Skin epidermis (tissue), 12 donors: Measurements from ENCODE around the gene RPS6KA2.

ENCODE experiments used
- H3K27ac ChIP-seq, 21 experiments: fragments of 200-600 bp; sonication (generic) in 11 of 21; one replicate each; pipeline ENCODE4 v1.5.0; 2020; ENCODE audit warnings: mild to moderate bottlenecking in 3 of 21, inconsistent platforms in 2 of 21, moderate library complexity in 2 of 21
- H3K4me3 ChIP-seq, 7 experiments: fragments of 200-600 bp; sonication (generic) in 2 of 7; one replicate each; pipeline ENCODE4 v1.5.0; 2020; ENCODE audit warnings: inconsistent platforms in 2 of 7, mild to moderate bottlenecking in 2 of 7, moderate library complexity in 1 of 7

Gene RPS6KA2

DNA sequence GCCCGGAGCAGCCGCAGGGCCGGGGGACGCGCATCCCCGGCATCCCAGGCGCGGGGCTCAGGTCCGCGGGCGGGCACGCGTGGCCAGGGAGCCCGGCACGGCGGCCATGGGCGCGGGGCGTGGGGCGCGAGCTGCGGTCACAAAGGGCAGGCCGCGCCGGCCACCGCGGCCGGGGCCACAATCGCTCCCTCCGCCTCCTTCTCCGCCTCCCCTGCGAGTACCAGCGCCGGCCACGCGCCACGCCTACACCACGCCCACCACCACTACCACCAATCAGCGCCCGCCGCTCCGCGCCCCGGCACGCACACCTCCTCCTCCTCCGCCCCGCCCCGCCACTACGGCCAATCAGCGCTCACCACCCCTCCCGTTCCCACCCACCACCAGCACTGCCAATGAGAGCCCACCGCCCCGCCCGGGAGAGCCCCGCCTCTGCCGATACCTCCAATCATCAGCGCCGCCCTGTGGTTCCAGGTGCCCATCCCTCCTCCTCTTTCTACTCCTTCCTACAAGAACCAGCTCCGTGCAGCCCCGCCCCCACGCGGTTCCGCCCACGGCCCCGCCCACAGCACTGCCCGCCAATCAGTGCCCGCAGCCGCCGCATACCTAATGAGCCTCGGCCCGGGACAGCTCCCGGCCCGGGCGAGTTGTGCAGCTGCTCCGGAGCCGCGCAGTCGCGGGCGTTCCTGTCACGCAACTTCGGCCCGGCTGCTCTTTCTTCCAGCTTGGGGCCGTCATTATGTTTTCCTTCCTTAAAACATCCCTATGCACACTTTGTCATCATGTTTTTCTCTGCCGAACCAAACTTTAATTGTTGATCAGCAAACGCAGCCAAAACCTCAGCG, at the start of gene RPS6KA2:
RPS6KA2 (minus strand) TSS at position 219 of the 842 bp plus-strand sequence. CDS start 232 bp downstream, outside the sequence.
- Histone ChIP-seq H3K4me3 (peak within 1 kb of the TSS; percentile 65 to 90 (median 85)), H3K27ac (peak within 1 kb of the TSS; percentile 31 to 96 (median 83))

DNA sequence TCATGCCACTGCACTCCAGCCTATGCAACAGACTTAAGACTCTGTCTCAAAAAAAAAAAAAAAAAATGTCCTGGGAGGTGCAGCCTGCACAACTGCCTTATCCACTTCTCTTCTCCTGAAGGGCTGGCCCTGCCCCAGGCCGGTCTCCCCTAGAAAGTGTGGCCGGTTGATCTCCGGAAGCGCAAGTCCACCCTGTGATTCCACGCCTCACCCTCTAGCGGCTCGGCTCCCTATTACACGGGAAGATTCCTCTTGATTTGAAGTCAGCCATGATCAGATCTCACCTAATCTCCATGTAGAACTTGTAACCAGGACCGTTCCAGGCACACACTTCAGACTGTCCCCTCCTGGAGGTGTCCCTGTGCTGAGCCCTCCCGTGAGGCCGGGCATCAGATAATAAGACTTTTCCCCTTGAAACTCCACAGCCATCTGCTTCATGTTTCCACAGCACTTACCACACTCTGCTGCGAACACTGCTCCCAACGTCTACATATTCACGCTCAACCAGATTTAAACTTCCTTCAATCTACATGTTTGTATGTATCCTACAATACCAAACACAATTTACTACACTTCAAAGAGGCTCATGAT, 49.3 kb upstream of the RPS6KA2 start:
- no peak overlapping the region for H3K4me3 ChIP-seq
- H3K27ac ChIP-seq: no peak overlapping the region

DNA sequence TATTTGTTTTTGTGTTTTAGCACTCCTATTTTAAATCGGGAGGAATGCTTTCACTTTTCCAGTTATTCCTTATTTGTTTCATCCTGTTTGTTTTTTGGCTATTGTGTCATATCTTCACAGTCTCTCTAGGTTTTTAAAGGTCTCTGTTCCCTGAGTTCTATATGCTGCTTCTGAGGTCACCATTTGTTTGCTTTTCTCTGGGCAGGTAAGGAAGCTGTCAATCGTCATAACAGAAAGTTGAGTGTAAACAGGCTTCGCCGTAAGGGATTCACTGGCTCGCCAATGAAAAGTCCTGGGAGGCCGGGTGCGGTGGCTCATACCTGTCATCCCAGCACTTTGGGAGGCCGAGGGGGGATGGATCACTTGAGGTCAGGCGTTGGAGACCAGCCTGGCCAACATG, 48.7 kb upstream of the RPS6KA2 start:
- Histone ChIP-seq H3K27ac (no peak overlapping the region), H3K4me3 (no peak overlapping the region)

DNA sequence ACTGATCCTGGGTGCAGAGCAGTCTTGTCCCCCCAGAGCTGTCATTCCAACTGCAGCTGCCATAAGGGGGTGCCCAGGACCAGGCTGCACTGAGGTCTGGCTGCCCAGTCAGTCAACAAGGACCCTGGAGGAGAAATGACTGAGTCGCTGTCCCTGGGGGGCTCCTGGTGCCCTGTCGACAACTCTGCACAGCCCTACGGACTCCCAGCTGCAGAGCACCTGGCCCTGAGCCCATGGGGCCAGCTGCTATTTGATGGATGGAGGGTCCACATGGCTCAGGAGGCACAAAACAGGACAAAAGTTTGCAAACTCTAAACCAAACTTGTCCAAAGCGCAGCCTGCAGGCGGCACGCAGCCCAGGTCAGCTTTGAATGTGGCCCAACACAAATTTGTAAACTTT, 46.3 kb upstream of the RPS6KA2 start:
- no peak overlapping the region for H3K4me3 ChIP-seq
- no peak overlapping the region for H3K27ac ChIP-seq

DNA sequence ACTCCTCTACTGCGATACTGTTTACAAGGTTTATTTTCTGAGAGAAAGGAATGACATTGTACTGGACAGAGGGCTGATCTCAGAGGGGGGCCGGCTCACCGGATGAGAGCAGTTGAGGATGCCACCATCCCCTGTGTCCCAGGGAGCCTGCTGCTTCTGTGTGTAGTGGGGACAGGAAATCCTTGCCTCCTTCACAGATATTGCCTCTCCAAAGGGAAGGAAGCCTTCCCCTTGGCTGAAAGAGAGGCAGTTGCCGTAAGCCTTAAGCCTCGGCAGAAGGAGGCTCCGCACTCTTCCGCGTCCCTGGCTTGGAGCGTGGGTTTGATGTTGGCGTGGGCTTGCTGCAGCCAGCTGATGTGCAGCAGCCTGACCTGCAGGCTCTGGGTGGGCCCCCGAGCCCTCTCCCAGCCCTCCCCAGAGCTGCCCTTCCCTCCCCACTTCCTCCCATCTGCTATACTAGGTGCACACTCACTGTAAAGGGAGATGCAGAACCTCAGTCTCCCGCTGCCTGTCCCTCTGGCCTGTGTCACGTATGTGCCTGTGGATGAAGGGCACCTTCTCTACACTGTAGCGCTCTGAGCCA, 45.7 kb upstream of the RPS6KA2 start:
- no peak overlapping the region for H3K4me3 ChIP-seq

DNA sequence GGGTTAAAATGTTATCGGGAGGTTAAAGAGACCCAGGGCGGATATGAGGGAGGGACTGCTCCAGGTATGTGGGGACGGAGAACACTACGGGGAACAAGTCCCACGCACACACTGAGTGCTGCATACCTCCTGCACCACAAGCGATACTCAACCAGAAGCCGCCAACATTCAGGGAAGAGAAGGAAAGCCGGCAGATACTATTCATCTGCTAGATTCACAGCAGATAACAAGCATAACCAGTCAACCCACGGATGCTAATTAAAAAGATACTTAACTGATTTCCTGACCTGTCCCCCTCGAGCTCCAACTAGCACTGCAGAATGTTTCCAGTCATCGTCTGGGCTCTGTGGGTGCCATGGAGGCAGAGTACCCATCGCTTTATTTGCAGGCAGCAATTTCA, 45.1 kb upstream of the RPS6KA2 start:
- H3K4me3 ChIP-seq: no peak overlapping the region
- no peak overlapping the region for H3K27ac ChIP-seq

More for the DNA sequence above, 45.7 kb upstream of the RPS6KA2 start:
- no peak overlapping the region for H3K27ac ChIP-seq

DNA sequence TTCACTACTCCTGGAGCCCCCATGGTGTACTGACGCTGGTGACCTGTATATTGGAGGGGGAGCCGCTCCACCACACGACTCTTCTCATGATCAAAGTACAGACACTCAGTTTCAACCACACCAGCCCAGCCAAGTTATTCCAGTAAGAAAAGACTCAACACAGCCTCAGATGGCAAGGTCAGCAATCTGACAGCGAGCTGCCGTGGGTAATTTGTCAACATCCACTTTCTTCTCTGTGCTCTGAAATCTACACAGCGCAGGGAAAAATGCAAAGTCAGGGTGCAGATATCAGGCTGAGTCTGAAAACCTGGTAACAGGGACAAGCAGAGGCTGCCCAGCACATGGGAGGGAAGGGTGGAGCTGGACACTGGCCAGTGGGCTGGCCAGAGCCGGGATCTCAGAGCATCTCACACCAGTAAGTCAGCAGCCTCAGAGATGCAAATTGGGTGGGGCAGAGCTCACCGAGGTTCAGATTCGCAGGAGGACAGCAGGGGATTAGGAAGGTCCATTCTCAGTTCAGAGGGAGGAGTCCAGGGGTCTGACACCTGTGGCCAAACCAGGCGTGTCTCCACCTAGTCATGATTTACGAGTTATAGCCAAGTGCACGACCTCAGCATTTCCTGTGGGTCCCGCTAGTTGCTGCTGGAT, 44.5 kb upstream of the RPS6KA2 start:
- Histone ChIP-seq H3K4me3 (no peak overlapping the region), H3K27ac (no peak overlapping the region)

DNA sequence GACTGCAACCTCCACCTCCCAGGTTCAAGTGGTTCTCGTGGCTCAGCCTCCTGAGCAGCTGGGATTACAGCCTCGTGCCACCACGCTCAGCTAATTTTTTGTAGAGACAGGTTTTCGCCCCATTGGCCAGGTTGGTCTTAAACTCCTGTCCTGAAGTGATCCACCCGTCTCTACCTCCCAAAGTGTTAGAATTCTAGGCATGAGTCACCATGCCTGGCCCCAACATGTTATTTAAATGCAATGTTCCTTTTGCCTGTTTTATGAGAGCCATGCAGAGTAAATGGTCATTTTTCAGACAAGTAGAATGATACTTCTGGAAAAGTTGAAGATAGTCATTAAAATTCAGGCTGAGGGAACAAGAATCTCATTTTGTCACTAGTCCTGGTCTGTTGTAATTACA, 43.8 kb upstream of the RPS6KA2 start:
- Histone ChIP-seq H3K4me3 (no peak overlapping the region), H3K27ac (no peak overlapping the region)

DNA sequence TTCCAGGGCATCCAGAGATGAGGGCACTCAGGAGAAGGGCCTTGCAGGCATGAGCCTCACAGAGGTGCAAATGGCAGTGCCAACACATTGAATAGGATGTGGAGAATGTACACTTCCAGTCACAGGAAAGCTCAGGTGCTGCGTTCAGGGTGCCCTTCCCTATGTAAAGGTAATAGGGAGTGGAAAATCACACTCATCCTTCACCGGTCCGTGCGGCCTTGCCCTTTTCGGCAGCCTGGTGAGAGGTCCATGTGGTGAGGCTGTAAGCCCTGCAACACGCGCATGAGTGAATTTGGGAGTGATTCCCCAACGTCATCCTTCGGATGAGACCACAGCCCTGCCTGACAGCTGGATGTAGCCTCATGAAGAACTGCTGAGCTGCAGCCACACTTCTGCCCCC, 43.0 kb upstream of the RPS6KA2 start:
- Histone ChIP-seq H3K27ac (no peak overlapping the region), H3K4me3 (no peak overlapping the region)

DNA sequence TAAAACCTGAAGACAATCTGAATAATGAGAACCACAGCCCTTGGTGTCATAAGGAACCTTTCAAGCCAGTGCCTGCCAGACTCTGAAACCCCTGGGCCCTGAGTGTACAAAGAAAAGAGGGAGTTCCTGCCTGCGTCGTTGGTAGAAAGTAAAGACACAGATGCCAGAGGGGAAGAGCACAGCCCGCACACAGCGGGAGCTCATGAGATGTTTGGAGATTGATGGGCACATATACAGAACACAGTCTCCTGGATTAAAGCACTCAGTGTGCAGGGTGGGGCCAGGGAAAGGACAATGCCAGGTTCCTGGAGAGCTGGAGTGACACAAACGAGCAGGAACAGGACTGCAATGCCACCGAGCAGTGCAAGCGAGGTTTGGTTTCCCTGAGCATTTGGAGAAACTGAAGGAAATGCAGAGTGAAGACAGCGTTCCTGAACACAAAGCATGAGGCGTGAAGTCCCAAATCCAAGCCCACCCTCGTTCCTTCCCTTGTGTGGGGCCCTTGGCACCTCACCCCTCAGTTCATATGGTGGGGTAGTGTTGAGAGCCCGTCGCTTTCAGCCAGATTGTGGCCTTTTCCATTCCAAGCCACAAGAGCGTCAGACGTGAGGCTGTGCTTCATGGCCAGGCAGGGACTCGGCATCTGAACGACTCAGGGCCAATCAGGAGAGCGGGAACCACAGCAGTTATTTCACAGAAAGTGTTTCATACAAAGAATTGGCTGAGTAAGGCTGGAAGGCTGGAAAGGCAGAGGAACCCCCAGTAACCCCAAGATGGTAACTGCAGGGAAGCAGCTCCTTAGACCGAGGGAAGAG, 41.0 kb upstream of the RPS6KA2 start:
- no peak overlapping the region for H3K27ac ChIP-seq
- H3K4me3 ChIP-seq: no peak overlapping the region

DNA sequence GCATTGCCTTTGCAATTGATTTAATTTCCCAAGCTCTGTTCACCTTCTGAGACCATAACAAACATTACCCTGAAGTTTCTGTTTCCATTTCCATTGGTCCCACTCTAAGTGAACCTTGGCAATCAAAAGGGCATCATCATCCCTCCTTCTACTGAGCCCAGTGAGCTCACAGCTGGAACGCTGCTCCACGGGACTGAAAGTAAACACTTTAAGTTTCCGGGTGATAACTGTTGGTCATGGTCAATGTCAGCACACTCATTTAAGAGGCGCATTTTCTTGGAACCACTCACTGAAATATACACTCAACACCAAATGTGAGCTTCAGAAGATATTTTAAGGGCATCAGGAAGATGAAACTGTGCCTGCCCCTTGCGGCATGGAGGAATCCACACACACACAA, 37.1 kb upstream of the RPS6KA2 start:
- H3K4me3 ChIP-seq: no peak overlapping the region
- no peak overlapping the region for H3K27ac ChIP-seq

DNA sequence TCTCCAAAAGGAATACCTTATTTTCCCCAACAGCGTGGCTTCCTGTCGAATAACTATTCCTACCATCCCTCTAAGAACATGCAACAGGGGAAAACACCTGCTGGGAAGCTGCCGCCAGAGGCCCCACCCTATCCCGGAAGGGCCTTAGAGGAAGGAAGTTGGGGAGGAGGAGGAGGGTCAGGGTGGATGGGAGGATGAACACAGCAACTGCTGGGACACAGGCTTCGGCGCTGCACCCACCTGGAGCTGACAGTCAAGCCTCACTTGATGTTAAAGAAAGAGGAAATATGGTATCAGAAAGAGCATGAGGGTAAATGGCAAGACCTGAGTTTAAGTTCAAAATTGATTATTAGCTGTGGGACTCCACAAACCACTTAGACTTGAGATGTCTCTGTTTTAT, 36.5 kb upstream of the RPS6KA2 start:
- Histone ChIP-seq H3K4me3 (no peak overlapping the region), H3K27ac (no peak overlapping the region)

DNA sequence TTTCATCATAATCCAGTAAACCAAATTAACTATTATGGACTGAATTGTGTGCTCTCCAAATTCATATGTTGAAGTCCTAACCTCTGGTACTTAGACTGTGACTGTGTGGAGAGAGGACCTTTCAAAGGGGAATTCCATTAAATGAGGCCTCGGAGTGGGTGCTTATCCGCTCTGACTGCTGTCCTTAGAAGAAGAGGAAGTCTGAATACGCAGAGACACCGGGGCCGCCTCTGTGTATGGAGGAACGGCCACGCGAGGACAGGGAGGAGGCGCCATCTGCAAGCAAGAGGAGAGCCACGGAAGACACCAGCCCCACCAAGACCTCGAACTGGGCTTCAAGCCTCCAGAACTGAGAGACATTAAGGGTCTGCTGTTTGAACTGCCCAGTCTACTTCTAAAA, 35.6 kb upstream of the RPS6KA2 start:
- Histone ChIP-seq H3K27ac (no peak overlapping the region), H3K4me3 (no peak overlapping the region)

DNA sequence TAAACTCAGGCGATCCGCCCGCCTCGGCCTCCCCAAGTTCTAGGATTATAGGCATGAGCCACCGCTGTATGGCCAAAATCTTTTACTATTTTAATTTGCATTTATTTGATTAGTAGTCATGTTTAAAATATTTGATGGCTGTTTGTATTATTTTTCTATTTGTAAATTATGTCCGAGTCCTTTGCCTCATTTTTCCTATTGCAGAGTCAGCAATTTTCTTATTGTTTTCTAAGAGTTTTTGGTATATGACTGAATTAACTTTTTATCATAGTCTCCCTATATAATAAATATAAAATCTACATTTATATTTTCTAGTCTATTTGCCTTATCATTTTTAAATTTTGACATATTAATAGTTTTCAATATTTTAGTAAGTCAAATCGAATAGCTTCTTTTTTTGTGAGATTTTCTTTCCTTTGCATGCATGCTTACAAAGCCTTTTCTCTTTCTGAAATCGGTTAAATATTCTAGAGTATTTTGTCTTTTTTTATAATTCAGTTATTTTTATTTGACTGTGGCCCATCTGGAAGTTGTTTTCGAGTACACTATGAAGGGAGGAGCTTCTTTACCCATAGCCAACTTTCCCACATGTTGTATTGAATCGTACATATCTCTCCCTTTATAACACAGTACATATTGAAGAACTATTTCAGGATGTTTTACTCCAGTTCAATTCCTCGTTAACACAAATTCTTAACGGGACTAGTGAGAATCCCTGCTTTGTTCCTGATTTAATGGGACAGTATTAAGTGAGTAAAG, 34.5 kb upstream of the RPS6KA2 start:
- no peak overlapping the region for H3K27ac ChIP-seq
- no peak overlapping the region for H3K4me3 ChIP-seq

DNA sequence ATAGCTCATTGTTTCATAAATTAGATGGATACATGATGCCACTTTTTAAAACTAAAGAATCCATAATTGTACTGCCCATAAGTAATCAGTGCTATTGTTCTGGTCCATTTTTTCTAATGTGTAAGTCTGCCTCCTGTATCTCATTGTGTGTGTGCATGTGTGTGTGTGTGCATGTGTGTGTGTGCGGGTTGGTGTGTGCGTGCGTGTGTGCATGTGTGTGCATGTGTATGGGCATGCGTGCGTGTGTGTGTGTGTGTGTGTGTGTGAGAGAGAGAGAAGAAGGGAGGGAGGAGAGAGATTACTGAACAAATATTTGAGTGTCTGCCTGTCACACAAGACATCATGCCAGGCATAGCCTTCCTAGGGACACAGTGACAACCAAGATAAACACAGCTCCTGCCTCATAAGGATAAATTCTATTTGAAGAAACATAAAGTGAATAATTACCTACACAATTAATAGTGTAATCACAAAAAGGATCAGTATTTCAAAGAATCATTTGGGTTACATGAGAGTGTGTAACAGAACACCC, 33.2 kb upstream of the RPS6KA2 start:
- no peak overlapping the region for H3K27ac ChIP-seq
- no peak overlapping the region for H3K4me3 ChIP-seq

DNA sequence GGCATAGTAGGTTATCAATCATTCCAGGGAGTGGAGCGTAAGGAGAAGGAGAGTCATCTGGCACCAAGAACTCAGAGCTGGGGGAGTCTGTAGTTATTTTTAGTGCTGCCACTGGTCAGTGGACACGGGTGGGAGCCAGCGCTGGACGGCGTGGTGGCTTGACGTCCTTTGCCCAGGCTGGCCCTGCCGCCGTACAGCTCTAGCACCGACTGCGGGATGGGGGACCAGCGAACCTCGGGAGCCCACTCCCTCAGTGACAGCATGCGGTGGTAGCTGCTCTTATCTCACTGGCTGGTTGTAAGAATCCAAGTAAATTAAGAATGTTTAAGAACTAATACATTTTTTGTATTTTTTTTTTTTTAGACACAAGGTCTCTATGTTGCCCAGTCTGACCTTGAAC, 32.5 kb upstream of the RPS6KA2 start:
- Histone ChIP-seq H3K27ac (no peak overlapping the region), H3K4me3 (no peak overlapping the region)

DNA sequence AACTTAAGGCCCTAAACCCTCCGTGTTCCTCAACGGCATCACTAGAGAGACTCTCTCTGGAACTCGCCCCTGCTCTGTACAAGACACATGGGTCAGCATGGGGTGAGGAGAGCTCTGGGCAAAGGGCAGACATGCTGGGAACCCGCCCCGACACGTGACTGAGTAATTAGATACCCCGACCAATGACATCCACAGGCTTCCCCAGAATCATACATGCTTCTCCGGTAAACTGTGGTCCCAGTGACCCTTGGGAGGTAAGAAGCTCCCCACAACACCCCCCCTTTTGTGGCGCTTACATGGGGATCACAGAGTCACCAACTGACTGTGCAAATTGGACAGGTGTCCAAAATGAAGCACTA, 31.7 kb upstream of the RPS6KA2 start:
- no peak overlapping the region for H3K27ac ChIP-seq
- no peak overlapping the region for H3K4me3 ChIP-seq

DNA sequence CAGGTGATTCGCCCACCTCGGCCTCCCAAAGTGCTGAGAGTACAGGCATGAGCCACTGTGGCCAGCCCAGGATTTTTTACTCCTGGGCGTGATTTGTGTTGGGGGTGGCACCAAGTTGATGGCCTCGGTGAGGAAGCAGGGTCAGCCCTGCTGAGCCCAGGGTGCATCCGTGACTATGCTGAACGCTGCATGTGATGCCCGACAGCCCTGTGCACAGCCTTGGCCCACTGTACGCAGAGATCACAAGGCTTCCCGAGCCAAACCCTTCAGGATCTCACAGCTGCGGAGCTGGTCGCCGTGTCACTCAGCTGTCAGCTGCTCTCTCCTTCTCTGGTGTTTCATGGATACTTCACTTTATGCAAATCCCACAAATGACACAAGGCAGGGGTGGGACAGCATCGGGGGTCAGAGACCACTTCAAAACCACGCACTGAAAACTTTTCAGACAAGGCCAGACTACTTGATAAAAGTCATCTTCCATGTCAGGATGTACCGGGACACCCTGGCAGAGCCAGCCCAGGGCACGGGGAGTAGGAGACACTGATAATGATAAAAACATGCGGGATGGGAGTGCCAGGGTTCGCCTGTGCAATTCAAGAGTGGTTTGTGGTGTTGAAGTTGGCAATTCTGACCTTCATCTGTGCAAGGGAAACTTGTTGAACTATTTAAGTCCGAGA, 31.2 kb upstream of the RPS6KA2 start:
- no peak overlapping the region for H3K27ac ChIP-seq

More for the DNA sequence above, 31.2 kb upstream of the RPS6KA2 start:
- H3K4me3 ChIP-seq: no peak overlapping the region
